Activated T-cell treated with anti-CD3 and anti-CD28 coated beads, Interleukin-2, amount 50 U/mL, for 72 hours (primary cell): Measurements from ENCODE around the gene MGAT5. TPM values are rescaled to one million over a fixed set of nuclear protein-coding genes. Genes with fewer than 3 reads are reported as not detected.

Source experiments
- ATAC-seq, 2 donors: fragments of 150-1000 bp; cut with Tn5 transposase; replicated peaks in 1 of 2; 2 replicates each; pipeline ENCODE4 v1.10.0; 2021; ENCODE audit warnings: moderate library complexity in 2 of 2, mild to moderate bottlenecking in 1 of 2
- DNase-seq, 2 donors: peaks; one replicate each; pipeline ENCODE4 v3.0.0; 2021 to 2022; ENCODE audit warnings: mixed read lengths in 1 of 2
- H3K27ac Mint-ChIP-seq: one replicate; pipeline ENCODE4 v1.8.0; 2022; ENCODE audit warnings: mild to moderate bottlenecking, moderate library complexity, mixed read lengths
- H3K27me3 Mint-ChIP-seq: one replicate; pipeline ENCODE4 v1.8.0; 2022; ENCODE audit warnings: low read depth, mixed read lengths
- H3K36me3 Mint-ChIP-seq, 2 donors: one replicate each; pipeline ENCODE4 v1.8.0; 2022; ENCODE audit warnings: mixed read lengths in 2 of 2, mild to moderate bottlenecking in 1 of 2; ENCODE audit not compliant: insufficient read depth in 2 of 2
- H3K4me1 Mint-ChIP-seq: one replicate; pipeline ENCODE4 v1.8.0; 2022; ENCODE audit warnings: low read depth, mixed read lengths
- H3K4me3 Mint-ChIP-seq, 2 donors: one replicate each; pipeline ENCODE4 v1.8.0; 2022; ENCODE audit warnings: mild to moderate bottlenecking in 2 of 2, mixed read lengths in 2 of 2, moderate library complexity in 2 of 2
- H3K9me3 Mint-ChIP-seq, 2 donors: one replicate each; pipeline ENCODE4 v1.8.0; 2022; ENCODE audit warnings: mixed read lengths in 2 of 2
- total RNA-seq, 2 donors: library from RNA; stranded (reverse); gene quantifications; one replicate each; pipeline ENCODE4 v1.2.3, GENCODE V29; 2022

MGAT5 gene
- total RNA-seq, 2 donors from 2014 or later: 10.9 to 16.2 TPM

DNA sequence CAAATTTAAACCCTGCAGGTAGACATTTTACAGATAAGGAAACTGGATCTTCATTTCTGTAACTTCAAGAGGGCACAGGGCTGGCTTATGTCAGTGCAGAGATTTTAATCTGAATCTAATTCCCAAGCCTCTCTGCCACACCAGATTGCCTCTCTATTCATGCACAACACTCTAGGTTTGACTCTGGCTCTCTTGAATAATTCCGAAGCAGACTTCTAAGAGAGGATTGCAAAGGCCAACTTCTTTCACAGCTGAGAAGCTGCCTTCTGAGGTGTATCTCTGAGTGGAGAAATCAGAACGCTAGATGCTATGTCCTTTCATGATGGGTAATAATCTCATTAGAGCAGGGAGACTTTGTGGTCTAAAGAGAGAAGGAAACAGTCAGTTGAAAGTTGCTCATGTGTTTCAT is 20.1 kb upstream of the MGAT5 start:
- peak overlapping the region; percentile 45 to 65 for H3K4me3 Mint-ChIP-seq

GRCh38 chr2:134234535-134234934 is 19.3 kb upstream of the MGAT5 start:
- H3K27ac Mint-ChIP-seq: peak overlapping the region; percentile 76
- H3K4me1 Mint-ChIP-seq: peaks cover 68% of the 10 kb centered on the region
- DNase-seq (no peak), ATAC-seq (no peak)
- no peaks in the 10 kb centered on the region for H3K27me3 Mint-ChIP-seq
- H3K4me3 Mint-ChIP-seq: peak overlapping the region in 1 of 2 donors; percentile 65
- peaks cover 3 to 7% of the 10 kb centered on the region in 2 donors for H3K9me3 Mint-ChIP-seq
- H3K36me3 Mint-ChIP-seq: peaks cover 3% of the 10 kb centered on the region in 2 donors

More for the DNA sequence above, 20.1 kb upstream of the MGAT5 start:
- Mint-ChIP-seq H3K27me3 (no peaks in the 10 kb centered on the region), H3K36me3 (peaks cover 3 to 10% of the 10 kb centered on the region in 2 donors), H3K27ac (peak overlapping the region; percentile 76), H3K4me1 (peaks cover 65% of the 10 kb centered on the region), H3K9me3 (peaks cover 5 to 7% of the 10 kb centered on the region in 2 donors)
- ATAC-seq (no peak), DNase-seq (no peak)

DNA sequence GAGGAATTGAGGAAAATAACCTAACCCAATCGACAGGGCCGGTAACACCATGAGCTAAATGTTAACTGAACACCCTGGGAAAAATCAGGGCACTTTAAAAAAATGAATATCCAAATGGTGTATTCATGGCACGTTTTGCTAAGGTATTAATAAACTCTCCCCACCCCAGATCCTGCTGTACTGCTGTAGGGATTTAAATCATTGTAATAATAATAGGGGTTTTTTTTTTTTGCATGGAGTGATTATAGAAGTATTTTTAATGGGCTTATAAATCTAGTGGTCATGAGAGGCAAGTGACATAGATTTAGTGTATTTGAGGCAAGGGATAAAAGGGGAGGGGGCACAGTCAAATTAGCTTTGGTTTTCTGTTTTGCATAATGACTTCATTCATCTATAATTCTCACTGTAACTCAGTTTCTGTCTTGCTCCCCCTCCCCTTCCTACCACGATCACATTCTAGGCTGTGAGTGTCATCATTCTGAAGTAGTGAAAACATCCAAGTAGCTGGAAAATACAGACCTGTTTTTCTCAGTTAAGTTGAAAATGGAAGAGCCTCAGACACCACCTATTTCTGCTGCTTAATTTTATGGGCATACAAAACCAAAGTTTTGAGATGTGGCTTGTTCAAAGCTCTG is 18.2 kb upstream of the MGAT5 start:
- peaks cover 68% of the 10 kb centered on the region for H3K4me1 Mint-ChIP-seq
- ATAC-seq (no peak), DNase-seq (no peak)
- H3K27ac Mint-ChIP-seq: no peak overlapping the region
- peaks cover 0 to 3% of the 10 kb centered on the region in 2 donors for H3K9me3 Mint-ChIP-seq
- H3K4me3 Mint-ChIP-seq: peak overlapping the region; percentile 21 to 33
- no peaks in the 10 kb centered on the region for H3K36me3 Mint-ChIP-seq
- no peaks in the 10 kb centered on the region for H3K27me3 Mint-ChIP-seq

GRCh38 chr2:134238371-134238770 is 15.5 kb upstream of the MGAT5 start:
- H3K9me3 Mint-ChIP-seq: no peaks in the 10 kb centered on the region
- no peaks in the 10 kb centered on the region for H3K27me3 Mint-ChIP-seq
- H3K36me3 Mint-ChIP-seq: no peaks in the 10 kb centered on the region
- H3K4me3 Mint-ChIP-seq: no peak overlapping the region
- H3K27ac Mint-ChIP-seq: no peak overlapping the region
- DNase-seq (no peak), ATAC-seq (no peak)
- peaks cover 46% of the 10 kb centered on the region for H3K4me1 Mint-ChIP-seq

GRCh38 chr2:134240061-134240460 is 13.8 kb upstream of the MGAT5 start:
- Mint-ChIP-seq H3K36me3 (no peaks in the 10 kb centered on the region), H3K9me3 (no peaks in the 10 kb centered on the region), H3K27me3 (no peaks in the 10 kb centered on the region), H3K4me1 (peaks cover 46% of the 10 kb centered on the region), H3K27ac (peak overlapping the region; percentile 60), H3K4me3 (no peak overlapping the region)
- DNase-seq: no peak
- no peak for ATAC-seq

DNA sequence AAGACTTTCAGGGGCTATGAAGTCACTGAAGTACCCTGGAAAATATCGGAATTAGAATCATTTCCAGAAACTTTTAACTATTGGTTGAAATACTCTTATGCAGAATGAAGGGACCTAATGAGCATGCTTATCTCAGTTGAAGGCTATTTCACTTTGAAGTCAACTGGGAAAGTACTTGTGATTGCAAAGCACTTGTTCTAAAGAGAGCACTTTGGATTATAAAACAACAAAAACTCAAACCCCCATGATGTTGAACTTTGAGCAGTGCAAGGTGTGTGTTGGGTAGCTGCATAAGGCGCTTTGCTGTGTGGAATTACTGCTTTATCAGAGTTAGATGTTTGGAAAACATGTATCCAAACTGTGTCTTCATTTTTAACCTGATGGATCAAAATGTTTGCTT is 12.0 kb upstream of the MGAT5 start:
- Mint-ChIP-seq H3K27me3 (no peaks in the 10 kb centered on the region), H3K9me3 (no peaks in the 10 kb centered on the region), H3K4me1 (peaks cover 46% of the 10 kb centered on the region), H3K36me3 (no peaks in the 10 kb centered on the region), H3K27ac (no peak overlapping the region), H3K4me3 (no peak overlapping the region)
- DNase-seq: no peak
- ATAC-seq: no peak

- no peak overlapping the region for H3K27ac Mint-ChIP-seq
- H3K4me3 Mint-ChIP-seq: no peak overlapping the region
- H3K36me3 Mint-ChIP-seq: no peaks in the 10 kb centered on the region
- DNase-seq: no peak
- no peaks in the 10 kb centered on the region for H3K27me3 Mint-ChIP-seq
- H3K9me3 Mint-ChIP-seq: no peaks in the 10 kb centered on the region
- no peak for ATAC-seq
- H3K4me1 Mint-ChIP-seq: peaks cover 56% of the 10 kb centered on the region
Observed at GRCh38 chr2:134243244-134243643, 10.6 kb upstream of the MGAT5 start.

DNA sequence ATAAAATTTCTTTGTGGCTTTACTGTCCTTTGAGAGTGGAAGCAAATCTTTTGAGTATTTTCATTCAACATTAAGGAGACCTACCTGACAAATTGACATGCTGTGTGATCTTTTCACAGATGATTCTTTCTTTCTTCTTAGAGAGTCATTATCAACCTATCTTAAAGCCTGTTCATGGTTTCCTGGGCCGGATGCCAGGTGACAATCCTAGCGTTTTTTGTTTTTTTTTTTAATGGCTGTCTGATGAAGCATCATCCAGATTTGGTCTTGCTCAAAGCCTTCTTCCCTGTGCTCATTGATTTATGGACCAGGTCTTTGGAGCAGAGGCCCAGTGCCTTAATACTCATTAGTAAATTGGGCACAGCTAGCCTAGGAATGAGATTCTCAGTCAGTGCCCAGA is 9.8 kb upstream of the MGAT5 start:
- Mint-ChIP-seq H3K9me3 (no peaks in the 10 kb centered on the region), H3K36me3 (no peaks in the 10 kb centered on the region), H3K4me3 (peak overlapping the region in 1 of 2 donors; percentile 51), H3K4me1 (peaks cover 64% of the 10 kb centered on the region), H3K27ac (no peak overlapping the region), H3K27me3 (no peaks in the 10 kb centered on the region)
- no peak for ATAC-seq
- DNase-seq: no peak

DNA sequence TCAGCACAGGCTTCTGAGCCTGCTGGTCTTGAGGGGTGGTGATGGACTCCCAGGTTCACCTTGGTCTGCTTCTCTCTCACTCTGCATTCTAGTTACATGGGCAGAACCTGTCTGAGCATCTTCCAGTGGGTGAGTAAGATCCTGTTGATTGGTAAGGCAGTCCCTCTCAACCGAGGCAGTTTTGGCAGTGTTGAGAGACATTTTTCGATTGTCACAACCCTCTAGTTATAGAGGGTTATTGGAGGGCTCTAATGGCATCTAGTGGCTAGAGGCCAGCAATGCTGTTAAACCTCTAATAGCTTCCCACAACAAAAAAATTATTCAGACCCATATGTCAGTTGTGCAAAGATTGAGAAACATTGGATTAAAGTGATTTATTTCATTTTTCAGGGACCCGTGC is 9.3 kb upstream of the MGAT5 start:
- no peaks in the 10 kb centered on the region for H3K27me3 Mint-ChIP-seq
- no peak overlapping the region for H3K27ac Mint-ChIP-seq
- peaks cover 64% of the 10 kb centered on the region for H3K4me1 Mint-ChIP-seq
- no peak for DNase-seq
- ATAC-seq: peak in 1 of 2 donors; percentile 58
- H3K9me3 Mint-ChIP-seq: no peaks in the 10 kb centered on the region
- H3K4me3 Mint-ChIP-seq: peak overlapping the region in 1 of 2 donors; percentile 51
- no peaks in the 10 kb centered on the region for H3K36me3 Mint-ChIP-seq

GRCh38 chr2:134245340-134245984 is 8.4 kb upstream of the MGAT5 start:
- Mint-ChIP-seq H3K4me3 (peak overlapping the region; percentile 21 to 27), H3K4me1 (peaks cover 70% of the 10 kb centered on the region), H3K27me3 (no peaks in the 10 kb centered on the region), H3K9me3 (no peaks in the 10 kb centered on the region), H3K36me3 (no peaks in the 10 kb centered on the region), H3K27ac (no peak overlapping the region)
- ATAC-seq (peak; percentile 26 to 32), DNase-seq (peak; percentile 79 to 81)

GRCh38 chr2:134246154-134246874 is 7.6 kb upstream of the MGAT5 start:
- DNase-seq (no peak), ATAC-seq (no peak)
- Mint-ChIP-seq H3K36me3 (no peaks in the 10 kb centered on the region), H3K4me3 (peak overlapping the region; percentile 11 to 46), H3K27ac (no peak overlapping the region), H3K4me1 (peaks cover 79% of the 10 kb centered on the region), H3K27me3 (no peaks in the 10 kb centered on the region), H3K9me3 (no peaks in the 10 kb centered on the region)

DNA sequence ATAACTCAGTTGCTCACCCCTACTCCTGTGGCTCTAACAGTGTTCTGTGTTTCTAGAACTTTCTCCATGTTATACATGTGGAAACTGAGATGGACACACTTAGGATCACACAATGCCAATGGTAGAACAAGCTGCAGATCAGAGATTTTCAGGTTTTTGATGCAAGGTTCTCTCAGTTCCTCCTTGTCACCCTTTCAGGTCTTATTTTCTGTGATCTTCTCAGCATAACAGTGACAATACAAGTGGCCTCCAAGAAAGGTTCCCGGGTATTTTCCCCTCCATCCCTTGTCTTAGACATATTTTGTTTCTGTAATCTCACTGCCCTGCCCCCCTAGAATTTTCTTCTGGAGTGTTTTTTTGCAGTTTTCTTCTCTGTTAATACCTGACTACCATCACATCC is 6.2 kb upstream of the MGAT5 start:
- peaks cover 90% of the 10 kb centered on the region for H3K4me1 Mint-ChIP-seq
- H3K27me3 Mint-ChIP-seq: no peaks in the 10 kb centered on the region
- H3K9me3 Mint-ChIP-seq: no peaks in the 10 kb centered on the region
- H3K36me3 Mint-ChIP-seq: no peaks in the 10 kb centered on the region
- no peak for DNase-seq
- H3K27ac Mint-ChIP-seq: no peak overlapping the region
- ATAC-seq: no peak
- H3K4me3 Mint-ChIP-seq: no peak overlapping the region

GRCh38 chr2:134248913-134249312 is 5.0 kb upstream of the MGAT5 start:
- Mint-ChIP-seq H3K9me3 (no peaks in the 10 kb centered on the region), H3K4me3 (no peak overlapping the region), H3K36me3 (no peaks in the 10 kb centered on the region), H3K4me1 (peaks cover 97% of the 10 kb centered on the region), H3K27me3 (no peaks in the 10 kb centered on the region), H3K27ac (no peak overlapping the region)
- DNase-seq: no peak
- ATAC-seq: no peak
